Hematopoietic multipotent progenitor cell treated with erythropoietin and hydrocortisone succinate and interleukin-3 and kit ligand, for 4 days (in vitro differentiated cells): ENCODE measurements around the gene ATP10A.
A peak's percentile ranks its signal among the peaks of the same experiment; 100 is the strongest.

Source experiments
- DNase-seq: peaks from one replicate; pipeline ENCODE4 v3.0.0-alpha.2; 2015

The ATP10A gene, protein sequence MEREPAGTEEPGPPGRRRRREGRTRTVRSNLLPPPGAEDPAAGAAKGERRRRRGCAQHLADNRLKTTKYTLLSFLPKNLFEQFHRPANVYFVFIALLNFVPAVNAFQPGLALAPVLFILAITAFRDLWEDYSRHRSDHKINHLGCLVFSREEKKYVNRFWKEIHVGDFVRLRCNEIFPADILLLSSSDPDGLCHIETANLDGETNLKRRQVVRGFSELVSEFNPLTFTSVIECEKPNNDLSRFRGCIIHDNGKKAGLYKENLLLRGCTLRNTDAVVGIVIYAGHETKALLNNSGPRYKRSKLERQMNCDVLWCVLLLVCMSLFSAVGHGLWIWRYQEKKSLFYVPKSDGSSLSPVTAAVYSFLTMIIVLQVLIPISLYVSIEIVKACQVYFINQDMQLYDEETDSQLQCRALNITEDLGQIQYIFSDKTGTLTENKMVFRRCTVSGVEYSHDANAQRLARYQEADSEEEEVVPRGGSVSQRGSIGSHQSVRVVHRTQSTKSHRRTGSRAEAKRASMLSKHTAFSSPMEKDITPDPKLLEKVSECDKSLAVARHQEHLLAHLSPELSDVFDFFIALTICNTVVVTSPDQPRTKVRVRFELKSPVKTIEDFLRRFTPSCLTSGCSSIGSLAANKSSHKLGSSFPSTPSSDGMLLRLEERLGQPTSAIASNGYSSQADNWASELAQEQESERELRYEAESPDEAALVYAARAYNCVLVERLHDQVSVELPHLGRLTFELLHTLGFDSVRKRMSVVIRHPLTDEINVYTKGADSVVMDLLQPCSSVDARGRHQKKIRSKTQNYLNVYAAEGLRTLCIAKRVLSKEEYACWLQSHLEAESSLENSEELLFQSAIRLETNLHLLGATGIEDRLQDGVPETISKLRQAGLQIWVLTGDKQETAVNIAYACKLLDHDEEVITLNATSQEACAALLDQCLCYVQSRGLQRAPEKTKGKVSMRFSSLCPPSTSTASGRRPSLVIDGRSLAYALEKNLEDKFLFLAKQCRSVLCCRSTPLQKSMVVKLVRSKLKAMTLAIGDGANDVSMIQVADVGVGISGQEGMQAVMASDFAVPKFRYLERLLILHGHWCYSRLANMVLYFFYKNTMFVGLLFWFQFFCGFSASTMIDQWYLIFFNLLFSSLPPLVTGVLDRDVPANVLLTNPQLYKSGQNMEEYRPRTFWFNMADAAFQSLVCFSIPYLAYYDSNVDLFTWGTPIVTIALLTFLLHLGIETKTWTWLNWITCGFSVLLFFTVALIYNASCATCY (N-terminal part only)

DNA sequence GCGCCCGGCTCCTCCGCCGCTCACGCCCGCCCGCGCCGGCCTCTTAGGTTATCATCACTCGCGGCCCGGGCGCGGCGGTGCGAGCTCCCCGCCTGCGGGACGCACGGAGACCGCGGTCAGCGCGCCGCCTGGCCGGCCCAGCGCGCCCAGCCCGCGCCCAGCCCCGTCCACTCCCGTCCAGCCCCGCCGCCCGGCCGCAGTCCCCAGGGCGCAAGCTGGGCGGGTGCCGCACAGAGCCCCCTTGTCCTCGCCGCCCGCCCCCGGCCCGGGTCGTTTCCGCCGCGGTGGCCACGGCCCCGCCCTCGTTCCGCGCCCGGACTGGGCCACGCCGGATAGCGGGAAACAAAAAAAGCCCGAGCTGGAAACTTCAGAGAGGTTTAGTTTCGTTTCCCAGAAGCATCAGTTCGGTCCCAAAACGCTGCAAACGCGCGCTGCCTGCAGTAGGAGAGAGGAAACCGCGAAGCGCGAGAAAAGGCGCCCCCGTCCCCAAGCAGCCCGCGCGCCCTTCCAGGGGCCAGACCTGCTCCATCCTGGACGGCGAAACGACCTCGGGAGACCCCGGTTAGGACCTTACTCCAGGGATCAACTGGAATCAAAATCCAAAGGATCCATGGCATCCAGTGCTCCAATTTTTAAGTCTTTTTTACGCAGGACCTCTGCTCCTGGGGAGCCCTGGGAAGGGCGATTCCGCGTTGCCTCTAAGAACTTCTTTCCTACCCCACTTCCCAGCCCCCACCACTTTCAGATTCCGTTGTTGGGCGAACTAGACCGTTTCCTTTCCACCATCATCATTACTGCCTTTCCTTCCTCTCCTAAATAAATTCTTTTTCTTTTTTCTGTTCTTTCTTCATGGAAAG, at the start of gene ATP10A:
Gene ATP10A, minus strand, starts transcription at position 217 of the 857 bp plus-strand sequence. CDS start 231 bp downstream, outside the sequence.
- DNase-seq: peak; percentile 65

DNA sequence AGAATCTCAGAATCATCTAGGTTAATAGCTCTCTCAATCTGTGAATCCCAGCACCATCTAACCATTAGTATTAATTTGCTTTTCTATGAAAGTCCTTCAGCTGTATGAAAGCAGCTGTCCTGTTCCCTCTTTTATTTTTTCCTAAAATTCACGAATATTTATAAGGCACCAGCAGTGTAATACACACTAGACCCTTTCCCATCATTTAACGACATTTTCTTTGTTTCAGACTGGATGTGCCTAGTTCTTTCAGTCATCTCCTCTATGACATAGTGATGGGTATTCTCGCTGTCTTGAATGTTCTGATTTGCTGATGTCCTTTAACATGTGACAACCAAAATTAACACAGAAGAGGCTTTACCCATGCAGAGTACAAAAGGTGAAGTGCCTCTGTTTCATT, 48.9 kb upstream of the ATP10A start:
- DNase-seq: no peak

DNA sequence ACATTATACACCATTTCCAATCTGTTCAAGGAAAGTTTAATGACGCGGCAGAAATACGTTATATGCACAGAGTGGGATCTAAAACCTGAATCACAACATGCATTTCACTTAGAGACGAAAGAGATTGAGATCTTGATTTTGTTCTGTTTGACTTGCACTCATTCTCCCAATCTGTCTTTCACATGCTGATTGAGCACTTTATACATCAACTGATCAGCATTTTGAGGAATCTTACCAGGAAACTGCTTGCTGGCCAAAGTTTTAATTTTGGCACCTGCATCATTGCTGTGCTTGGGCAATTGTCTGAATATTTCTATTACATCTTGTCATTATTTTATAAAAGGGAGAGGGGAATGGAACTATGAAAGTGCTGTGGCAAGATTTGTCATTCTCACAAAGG, 47.7 kb upstream of the ATP10A start:
- no peak for DNase-seq

DNA sequence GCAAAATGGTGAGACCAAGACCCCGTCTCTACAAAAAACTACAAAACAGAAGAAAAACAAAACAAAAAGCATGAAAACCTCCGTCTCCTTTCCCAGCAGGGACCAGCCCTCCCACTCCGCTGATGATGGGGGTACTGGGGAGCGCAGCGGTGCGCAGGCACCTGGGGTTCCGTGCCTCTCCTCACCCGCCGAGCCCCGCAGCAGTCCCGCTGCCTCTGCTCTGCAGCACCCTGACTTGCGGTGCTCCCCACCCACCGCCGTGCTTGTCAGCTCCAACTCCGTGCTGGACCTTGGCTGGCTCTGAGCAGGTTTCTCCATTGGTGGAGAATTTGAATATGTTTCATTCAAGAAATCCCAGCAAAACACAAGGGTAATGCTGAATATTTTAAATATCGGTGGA, 46.7 kb upstream of the ATP10A start:
- DNase-seq: no peak

DNA sequence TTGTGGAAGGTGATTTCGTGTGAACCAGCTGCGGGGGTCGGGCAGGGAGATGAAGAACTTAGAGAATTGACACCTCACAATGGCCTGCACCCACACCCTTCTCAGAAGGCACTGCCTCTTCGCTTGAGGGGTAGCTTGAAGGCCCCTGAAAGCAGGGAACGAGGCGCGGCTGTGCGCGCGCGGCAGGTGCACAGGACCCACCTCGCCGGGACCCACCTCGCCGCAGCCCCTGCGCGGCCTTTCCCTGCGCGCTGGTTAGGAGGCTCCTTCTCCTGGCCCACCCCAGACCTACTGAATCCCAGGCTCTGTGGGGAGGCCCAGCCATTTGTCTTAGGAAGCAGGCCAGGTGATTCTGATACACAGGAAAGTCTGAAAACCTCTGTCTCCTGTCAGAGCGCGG, 46.2 kb upstream of the ATP10A start:
- no peak for DNase-seq

DNA sequence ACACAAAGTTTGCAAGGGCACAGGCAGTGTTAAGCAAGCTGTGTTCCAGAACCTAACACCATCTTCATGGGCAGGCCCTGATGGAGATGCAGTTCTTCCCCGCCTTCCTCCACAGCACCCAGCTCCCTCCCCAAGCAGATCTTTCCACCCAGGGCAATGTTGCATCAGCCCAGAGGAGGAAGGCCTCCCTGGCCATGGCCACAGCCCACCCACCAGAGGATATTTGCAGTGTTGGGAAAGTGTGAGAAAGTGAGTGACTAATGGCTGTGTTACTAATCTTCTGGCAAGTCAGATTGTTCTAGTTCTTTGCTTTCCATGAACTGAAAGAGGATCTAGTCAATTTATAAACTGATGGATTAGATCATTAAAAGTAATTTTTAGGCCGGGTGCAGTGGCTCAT, 42.0 kb upstream of the ATP10A start:
- no peak for DNase-seq

DNA sequence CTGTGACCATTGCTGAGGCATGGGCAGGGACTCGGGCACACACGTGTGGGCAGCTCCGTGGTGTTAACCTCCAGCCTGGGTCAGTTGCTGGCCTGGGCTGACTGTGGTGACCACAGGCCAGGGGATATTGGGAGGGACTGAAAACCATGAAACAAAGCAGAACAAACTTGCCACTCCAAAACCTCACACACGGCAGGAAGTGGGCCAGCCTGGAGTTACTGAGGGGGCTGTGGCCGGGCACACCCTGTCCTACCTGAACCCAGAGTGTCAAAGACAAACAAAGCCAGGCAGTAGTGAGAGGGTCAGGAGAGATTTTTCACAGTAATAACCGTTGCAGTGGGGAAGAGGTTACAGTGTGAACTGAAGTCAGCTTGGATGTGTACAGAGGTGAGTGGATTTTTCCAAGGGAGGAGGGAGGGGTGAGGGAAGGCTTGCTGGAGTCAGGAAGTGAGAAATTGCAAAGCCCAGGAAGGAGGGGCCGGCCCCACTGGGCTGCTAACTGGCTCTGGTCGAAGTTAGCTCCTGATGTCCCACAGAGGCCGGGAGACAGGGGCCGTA, 40.0 kb upstream of the ATP10A start:
- no peak for DNase-seq

DNA sequence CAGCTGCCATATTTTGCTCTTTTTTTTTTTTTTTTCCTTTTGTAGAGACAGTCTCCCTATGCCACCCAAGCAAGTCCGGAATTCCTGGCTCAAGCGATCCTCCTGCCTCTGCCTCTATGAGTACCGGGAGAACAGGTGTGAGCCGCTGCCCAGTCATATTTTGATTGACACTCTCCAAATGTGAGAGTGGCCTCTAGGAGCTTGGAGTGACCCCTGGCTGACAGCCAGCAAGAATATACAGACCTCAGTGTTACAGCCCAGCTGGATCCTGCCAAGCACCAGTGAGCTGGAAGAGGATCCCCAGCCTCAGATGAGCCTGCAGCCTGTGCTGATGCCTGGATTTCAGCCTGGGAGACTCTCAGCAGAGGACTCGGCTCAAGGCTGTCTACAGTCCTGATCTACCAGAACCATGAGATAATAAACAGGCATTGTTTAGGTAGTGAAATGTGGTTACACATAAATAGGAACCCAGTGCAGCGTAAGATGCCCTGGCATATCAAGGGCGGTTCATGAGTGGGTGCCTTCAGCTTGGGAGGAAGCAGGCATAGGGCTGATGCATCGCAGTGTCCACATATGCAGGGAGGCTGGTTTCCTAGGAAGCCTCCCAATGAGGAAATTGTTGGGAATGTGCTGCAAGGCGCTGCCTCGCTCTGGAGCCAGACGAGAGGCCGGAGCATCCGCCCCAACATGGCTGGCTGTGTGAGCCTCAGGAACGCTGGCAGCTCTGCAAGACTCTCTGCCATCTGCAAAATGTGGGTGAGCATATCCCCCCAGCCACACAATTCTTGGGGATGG, 38.9 kb upstream of the ATP10A start:
- no peak for DNase-seq

DNA sequence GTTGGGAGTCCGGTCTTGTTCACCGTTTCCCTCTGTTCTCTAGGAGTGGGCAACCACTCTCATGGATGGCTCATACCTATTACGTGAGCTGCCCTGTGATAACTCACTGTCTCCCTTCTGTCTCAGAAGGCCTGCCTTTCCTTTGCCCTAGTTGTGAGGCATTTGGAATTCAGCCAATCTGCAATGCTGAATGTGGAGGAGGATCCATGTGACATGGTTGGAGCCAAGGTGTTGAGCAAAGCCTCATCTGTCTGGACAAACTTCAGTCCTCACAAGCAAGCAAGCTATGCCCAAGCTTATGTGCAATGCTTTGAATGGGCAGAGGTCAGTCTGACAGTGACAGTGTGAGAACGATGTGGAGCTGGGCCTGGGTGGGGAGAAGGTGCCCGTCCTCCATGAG, 37.8 kb upstream of the ATP10A start:
- no peak for DNase-seq

DNA sequence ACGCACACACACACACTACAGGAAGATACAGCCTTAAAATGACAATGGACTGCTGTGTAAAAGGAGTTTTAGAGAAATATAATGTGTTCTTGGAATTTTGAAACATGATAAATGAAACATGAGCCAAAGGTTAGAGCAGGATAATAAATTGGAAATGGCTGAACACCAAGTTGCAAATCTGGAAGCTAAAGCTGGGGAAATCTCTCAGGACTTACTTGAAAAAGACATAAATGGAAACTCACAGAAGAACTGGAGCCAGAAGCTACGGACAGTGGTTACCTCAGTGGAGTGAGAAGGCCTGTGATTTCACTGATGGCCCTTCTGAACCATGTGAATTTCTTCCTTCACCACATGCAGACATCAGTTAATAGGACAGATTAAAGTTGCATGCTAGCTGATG, 37.3 kb upstream of the ATP10A start:
- no peak for DNase-seq

DNA sequence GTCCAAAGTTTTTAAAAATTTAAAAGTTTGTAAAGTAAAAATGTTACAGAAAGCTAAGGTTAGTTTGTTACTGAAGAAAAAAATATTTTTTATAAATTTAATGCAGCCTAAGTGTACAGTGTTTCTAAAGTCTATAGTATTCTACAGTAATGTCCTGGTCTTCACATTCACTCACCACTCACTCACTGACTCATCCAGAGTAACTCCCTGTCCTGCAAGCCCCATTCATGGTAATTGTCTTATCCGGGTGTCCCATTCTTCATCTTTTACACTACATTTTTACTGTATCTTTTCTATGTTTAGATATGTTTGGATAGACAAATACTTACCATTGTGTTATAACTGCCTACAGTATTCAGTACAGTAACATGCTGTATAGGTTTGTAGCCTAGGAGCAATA, 36.7 kb upstream of the ATP10A start:
- no peak for DNase-seq

DNA sequence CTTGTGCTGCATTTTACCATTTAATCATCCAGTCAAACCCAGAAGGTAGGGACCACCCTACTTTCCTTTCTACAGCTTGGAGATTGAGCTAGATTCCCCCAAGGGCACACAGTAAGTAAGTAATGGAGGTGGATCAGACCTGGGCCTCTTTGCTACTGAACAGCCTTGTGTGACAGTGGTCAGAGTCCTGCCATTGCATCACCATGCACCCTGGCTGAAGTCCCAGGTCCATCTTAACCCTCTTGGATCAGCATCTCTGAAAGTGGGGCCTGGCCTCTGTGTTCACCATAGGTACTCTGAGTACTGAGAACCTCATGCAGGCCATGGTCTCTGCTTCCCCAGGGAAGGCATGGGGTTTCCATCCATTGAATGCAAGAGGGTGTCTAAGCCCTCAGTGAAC, 34.5 kb upstream of the ATP10A start:
- no peak for DNase-seq

DNA sequence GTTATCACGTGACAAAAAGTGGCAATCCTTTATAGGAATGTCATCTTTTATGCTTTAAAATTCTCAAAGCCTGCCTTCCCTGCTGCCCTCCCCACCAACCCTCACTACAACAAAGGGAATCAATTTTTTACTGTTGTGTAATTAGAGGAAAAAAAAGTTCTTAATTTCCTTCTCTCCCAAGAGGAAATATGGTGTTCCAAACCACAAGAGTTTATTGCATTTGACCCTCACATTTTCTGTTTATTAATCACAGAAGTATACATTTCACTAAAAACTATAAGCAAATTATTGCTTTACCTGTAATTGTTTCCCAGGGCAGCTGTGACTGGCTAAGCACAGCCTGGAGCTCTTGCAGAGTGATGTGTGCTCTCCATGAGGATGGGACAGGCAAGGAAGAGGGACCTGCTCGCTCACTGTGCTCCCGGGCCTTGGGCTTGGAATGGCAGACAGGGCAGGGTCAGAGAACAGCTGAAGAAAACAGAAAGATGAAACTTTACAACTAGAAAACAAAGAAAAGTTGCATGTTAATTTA, 31.3 kb upstream of the ATP10A start:
- no peak for DNase-seq

DNA sequence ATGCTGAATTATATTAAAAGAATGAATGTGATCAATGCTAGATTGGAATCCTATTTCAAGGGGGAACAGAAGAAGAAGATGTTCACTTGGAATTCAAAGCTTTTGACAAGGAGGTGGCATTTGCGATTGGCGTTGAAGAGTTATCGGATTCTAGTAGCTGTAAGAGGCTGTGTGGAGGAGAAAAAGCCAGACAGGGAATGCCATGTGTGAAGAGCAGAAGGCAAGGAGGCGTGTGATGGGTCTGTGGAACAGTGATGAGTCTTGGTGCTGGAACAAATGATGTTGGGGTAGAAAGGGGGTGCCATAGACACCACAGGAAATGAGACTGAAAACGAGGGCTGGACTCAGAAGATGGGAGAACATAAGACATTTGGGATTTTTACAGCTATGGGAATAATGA, 30.5 kb upstream of the ATP10A start:
- DNase-seq: no peak

DNA sequence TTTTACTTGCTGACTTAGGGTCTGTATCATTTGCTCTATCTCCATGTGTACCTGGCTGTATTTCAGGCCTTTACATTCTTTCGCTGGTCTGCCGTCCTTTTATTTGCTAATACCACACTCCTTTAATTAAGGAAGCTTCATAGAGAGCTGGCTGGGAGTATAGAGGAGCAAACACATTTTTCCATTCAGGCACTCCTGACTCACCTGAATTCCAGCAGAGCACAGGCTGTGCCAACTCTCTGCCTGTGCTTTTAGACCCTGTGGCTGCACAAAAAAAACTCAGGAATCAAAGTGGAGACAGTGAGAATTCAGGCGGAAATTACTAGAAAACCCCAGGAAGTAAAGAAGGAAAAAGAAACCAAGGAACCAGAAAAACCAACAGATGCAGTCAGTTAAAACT, 29.0 kb upstream of the ATP10A start:
- DNase-seq: no peak

DNA sequence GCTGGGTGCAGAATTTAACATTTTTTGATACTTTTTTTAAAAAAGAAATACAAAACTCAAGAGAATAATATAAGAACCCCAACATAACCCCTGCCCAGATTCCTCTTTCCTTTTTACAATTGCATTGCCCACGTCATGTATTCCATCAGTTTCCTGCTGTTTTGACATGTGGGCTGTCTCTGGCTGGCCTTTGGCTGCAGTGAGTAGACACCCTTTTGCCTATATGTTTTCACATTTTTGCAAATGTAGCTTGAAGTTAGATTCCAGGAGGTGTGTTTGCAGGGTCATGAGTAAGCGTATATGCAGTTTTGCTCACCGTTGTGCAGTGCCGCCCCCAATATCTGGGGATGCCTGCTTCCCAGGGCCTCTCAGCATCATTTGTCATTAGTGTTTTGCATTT, 28.0 kb upstream of the ATP10A start:
- DNase-seq: no peak

DNA sequence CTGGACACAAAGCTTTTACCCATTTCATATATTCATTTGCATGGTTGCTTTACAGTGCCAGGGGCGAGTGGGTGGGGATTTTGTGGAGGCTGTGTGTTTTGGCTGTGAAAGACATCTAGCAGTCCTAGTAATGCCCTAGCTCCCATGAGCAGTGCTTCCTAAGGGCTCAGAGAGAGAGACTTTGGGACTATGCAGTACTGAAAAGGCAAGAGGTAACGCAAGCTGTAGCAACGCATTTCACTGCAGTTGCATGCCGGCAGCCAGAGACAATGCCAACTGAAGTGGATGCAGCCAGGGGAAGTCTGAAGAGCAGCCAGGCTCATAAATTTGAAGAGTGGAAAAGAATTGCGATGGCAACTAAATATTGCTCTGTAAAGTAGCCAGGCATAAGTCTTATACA, 27.4 kb upstream of the ATP10A start:
- no peak for DNase-seq

DNA sequence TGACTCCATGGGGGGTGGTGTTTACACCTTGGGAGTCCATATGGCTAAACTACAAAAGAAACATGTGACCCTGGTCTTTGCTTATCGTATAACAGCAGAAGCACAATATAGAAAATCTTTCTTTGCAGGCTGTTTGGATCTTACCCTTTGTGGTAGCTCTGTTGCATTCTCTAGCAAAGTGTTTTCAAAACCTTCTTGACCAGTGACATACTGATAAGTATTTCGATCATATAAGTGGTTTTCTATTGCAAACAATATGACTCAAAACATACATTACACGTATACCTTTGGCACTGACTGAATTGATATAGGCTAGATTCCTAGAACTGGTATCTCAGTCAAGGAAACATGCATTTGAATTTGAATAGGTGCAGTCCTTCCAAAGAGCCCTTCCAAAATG, 24.7 kb upstream of the ATP10A start:
- no peak for DNase-seq

DNA sequence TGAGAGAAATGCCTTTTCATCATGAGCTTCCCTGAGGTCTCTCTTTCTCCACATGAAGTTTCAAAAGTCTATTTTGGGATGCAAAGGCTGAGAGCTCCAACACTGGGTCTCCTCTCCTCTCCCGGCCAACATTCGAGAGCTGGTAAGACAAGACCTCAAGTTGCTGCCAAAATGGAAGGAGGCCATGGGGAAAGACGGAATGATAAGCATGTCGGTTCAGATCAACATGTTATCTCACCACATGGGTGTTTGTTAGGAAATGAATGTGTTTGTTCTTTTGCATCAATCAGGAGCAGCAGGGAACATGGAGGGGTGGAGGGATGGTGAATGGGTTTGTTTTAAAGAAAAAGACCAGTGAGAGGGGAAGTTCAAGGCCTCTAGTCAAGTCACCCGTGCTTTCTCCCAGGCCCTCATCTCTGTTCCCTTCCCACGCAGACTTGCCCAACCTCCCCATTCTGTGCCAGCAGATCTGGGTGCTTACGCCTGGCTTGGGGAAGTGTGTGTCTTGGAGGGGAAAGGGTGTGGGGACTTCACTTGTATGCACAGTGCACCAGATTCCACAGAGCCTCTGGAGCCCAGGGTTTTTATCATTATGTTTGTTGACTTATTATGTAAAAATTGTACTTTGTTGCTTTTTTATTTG, 23.5 kb upstream of the ATP10A start:
- no peak for DNase-seq

DNA sequence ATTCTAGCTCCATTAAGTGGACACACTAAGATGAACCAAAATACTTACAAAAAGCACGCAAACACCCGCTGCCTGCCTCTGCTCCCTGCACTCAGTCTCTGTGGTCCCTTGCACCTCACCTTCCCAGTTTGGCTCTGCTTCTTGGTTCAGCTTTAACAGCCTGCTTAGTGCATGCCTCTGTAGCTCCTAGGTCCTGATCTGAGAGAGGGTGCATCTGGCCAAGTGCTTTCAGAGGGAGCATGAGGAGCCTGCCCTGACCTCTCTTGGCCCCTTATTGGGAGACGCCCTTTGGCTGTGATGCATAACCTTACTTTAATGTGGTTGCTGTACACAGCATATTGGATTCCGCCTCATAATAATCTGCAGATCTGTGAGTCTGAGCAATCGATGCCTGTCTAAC, 21.2 kb upstream of the ATP10A start:
- DNase-seq: no peak
